Activated CD4-positive, alpha-beta T cell treated with anti-CD3 and anti-CD28 coated beads, Interleukin-2, Interleukin-4, amounts not matched to agents 100 ng/mL and 50 ng/mL, durations not matched to agents 16 hours and 8 hours (primary cell): ENCODE measurements around the gene DQX1.

ENCODE experiments used
- DNase-seq: peaks from one replicate; pipeline ENCODE4 v3.0.0-alpha.2; 2020; ENCODE audit warnings: low spot score

Gene DQX1

GRCh38 chr2:74532222-74532621, 6.2 kb upstream of the DQX1 start:
- DNase-seq: peak; percentile 38

GRCh38 chr2:74531666-74532065, 5.6 kb upstream of the DQX1 start:
- DNase-seq: no peak

GRCh38 chr2:74530239-74531187, 4.5 kb upstream of the DQX1 start:
- DNase-seq: peak; percentile 75

- DNase-seq: peak; percentile 98
Measured at GRCh38 chr2:74529357-74530238, 3.6 kb upstream of the DQX1 start, which contains the start of the genes AUP1 and HTRA2. AUP1 (minus strand) TSS chr2:74529706; CDS start chr2:74529629, 77 bp downstream. HTRA2 (plus strand) TSS chr2:74529933; CDS start chr2:74530007, 74 bp downstream.

GRCh38 chr2:74528600-74529356, 2.7 kb upstream of the DQX1 start:
- DNase-seq: no peak

- DNase-seq: no peak
Measured at GRCh38 chr2:74527741-74528140, 1.7 kb upstream of the DQX1 start.

GRCh38 chr2:74526649-74527230, 709 bp upstream of the DQX1 start:
- DNase-seq: no peak

- no peak for DNase-seq
Measured at GRCh38 chr2:74524955-74525716, 895 bp downstream of the DQX1 start.

- no peak for DNase-seq
Measured at GRCh38 chr2:74524005-74524404, 2.0 kb downstream of the DQX1 start.

- no peak for DNase-seq
Measured at GRCh38 chr2:74522516-74522915, 3.5 kb downstream of the DQX1 start.

GRCh38 chr2:74516650-74517049, 9.4 kb downstream of the DQX1 start:
- no peak for DNase-seq

- peak; percentile 72 for DNase-seq
Measured at GRCh38 chr2:74515981-74516633, 9.9 kb downstream of the DQX1 start.

- no peak for DNase-seq
Measured at GRCh38 chr2:74515271-74515980, 10.6 kb downstream of the DQX1 start.

- no peak for DNase-seq
Measured at GRCh38 chr2:74514368-74515270, 11.4 kb downstream of the DQX1 start, which contains the start of gene TLX2. TLX2 (plus strand) TSS chr2:74514450; CDS start chr2:74514807, 357 bp downstream.

GRCh38 chr2:74513605-74514367, 12.2 kb downstream of the DQX1 start:
- no peak for DNase-seq

GRCh38 chr2:74512744-74513604, 13.1 kb downstream of the DQX1 start:
- DNase-seq: no peak
